ENCODE data around the gene SERPING1.

Gene SERPING1

GRCh38 chr11:57568330-57568766 is 29.1 kb upstream of the SERPING1 start:
- H3K4me3 Mint-ChIP-seq, result peak overlapping the region; percentile 95
- DNase-seq (ENCODE audit: low spot score in 2 of 2), result peak; percentile 83 to 93
- no peaks in the 10 kb centered on the region for H3K9me3 Mint-ChIP-seq
- peak; percentile 6 for ATAC-seq (replicated peaks; ENCODE audit: extremely low read depth, poor library complexity, severe bottlenecking)
- H3K27me3 Mint-ChIP-seq, result no peaks in the 10 kb centered on the region
- H3K27ac Mint-ChIP-seq (ENCODE audit: low read depth), result peak overlapping the region; percentile 96
- peaks cover 15% of the 10 kb centered on the region for H3K36me3 Mint-ChIP-seq (ENCODE audit: insufficient read depth)
- H3K4me1 Mint-ChIP-seq, result peaks cover 47% of the 10 kb centered on the region

GRCh38 chr11:57571606-57572005 is 25.9 kb upstream of the SERPING1 start:
- no peak for ATAC-seq (replicated peaks; ENCODE audit: extremely low read depth, poor library complexity, severe bottlenecking)
- H3K27ac Mint-ChIP-seq (ENCODE audit: low read depth), result no peak overlapping the region
- H3K4me3 Mint-ChIP-seq, result no peak overlapping the region
- H3K4me1 Mint-ChIP-seq, result peaks cover 20% of the 10 kb centered on the region
- H3K9me3 Mint-ChIP-seq, result no peaks in the 10 kb centered on the region
- peaks cover 10% of the 10 kb centered on the region for H3K36me3 Mint-ChIP-seq (ENCODE audit: insufficient read depth)
- no peak for DNase-seq (ENCODE audit: low spot score in 2 of 2)
- peaks cover 8% of the 10 kb centered on the region for H3K27me3 Mint-ChIP-seq

GRCh38 chr11:57574061-57574460 is 23.4 kb upstream of the SERPING1 start:
- DNase-seq (ENCODE audit: low spot score in 2 of 2) (no peak), ATAC-seq (replicated peaks; ENCODE audit: extremely low read depth, poor library complexity, severe bottlenecking) (no peak)
- Mint-ChIP-seq H3K4me1 (peaks cover 5% of the 10 kb centered on the region), H3K27me3 (peaks cover 15% of the 10 kb centered on the region), H3K4me3 (no peak overlapping the region), H3K36me3 (ENCODE audit: insufficient read depth) (no peaks in the 10 kb centered on the region), H3K27ac (ENCODE audit: low read depth) (no peak overlapping the region), H3K9me3 (no peaks in the 10 kb centered on the region)

- no peak overlapping the region for H3K4me3 Mint-ChIP-seq
- no peaks in the 10 kb centered on the region for H3K4me1 Mint-ChIP-seq
- no peaks in the 10 kb centered on the region for H3K9me3 Mint-ChIP-seq
- ATAC-seq (replicated peaks; ENCODE audit: extremely low read depth, poor library complexity, severe bottlenecking) (no peak), DNase-seq (ENCODE audit: low spot score in 2 of 2) (no peak)
- no peaks in the 10 kb centered on the region for H3K36me3 Mint-ChIP-seq (ENCODE audit: insufficient read depth)
- no peaks in the 10 kb centered on the region for H3K27me3 Mint-ChIP-seq
- H3K27ac Mint-ChIP-seq (ENCODE audit: low read depth), result no peak overlapping the region
These were observed 13.1 kb upstream of the SERPING1 start for GRCh38 chr11:57584341-57584740.

- H3K27me3 Mint-ChIP-seq, result no peaks in the 10 kb centered on the region
- no peak overlapping the region for H3K4me3 Mint-ChIP-seq
- H3K36me3 Mint-ChIP-seq (ENCODE audit: insufficient read depth), result no peaks in the 10 kb centered on the region
- H3K4me1 Mint-ChIP-seq, result no peaks in the 10 kb centered on the region
- H3K9me3 Mint-ChIP-seq, result no peaks in the 10 kb centered on the region
- ATAC-seq (replicated peaks; ENCODE audit: extremely low read depth, poor library complexity, severe bottlenecking), result no peak
- H3K27ac Mint-ChIP-seq (ENCODE audit: low read depth), result no peak overlapping the region
- DNase-seq (ENCODE audit: low spot score in 2 of 2), result no peak
These were observed 12.2 kb upstream of the SERPING1 start for GRCh38 chr11:57585301-57585700.

GRCh38 chr11:57586711-57587245 is 10.7 kb upstream of the SERPING1 start:
- Mint-ChIP-seq H3K27me3 (peaks cover 12% of the 10 kb centered on the region), H3K4me1 (no peaks in the 10 kb centered on the region), H3K9me3 (no peaks in the 10 kb centered on the region), H3K27ac (ENCODE audit: low read depth) (no peak overlapping the region), H3K36me3 (ENCODE audit: insufficient read depth) (no peaks in the 10 kb centered on the region), H3K4me3 (no peak overlapping the region)
- no peak for ATAC-seq (replicated peaks; ENCODE audit: extremely low read depth, poor library complexity, severe bottlenecking)
- DNase-seq (ENCODE audit: low spot score in 2 of 2), result no peak

- H3K36me3 Mint-ChIP-seq (ENCODE audit: insufficient read depth), result no peaks in the 10 kb centered on the region
- no peak overlapping the region for H3K4me3 Mint-ChIP-seq
- H3K9me3 Mint-ChIP-seq, result no peaks in the 10 kb centered on the region
- no peak for ATAC-seq (replicated peaks; ENCODE audit: extremely low read depth, poor library complexity, severe bottlenecking)
- no peak for DNase-seq (ENCODE audit: low spot score in 2 of 2)
- no peaks in the 10 kb centered on the region for H3K4me1 Mint-ChIP-seq
- no peak overlapping the region for H3K27ac Mint-ChIP-seq (ENCODE audit: low read depth)
- H3K27me3 Mint-ChIP-seq, result peaks cover 23% of the 10 kb centered on the region
These were observed 9.3 kb upstream of the SERPING1 start for GRCh38 chr11:57588046-57588710.

GRCh38 chr11:57596266-57596885 is 1.1 kb upstream of the SERPING1 start:
- Mint-ChIP-seq H3K27ac (ENCODE audit: low read depth) (no peak overlapping the region), H3K36me3 (ENCODE audit: insufficient read depth) (no peaks in the 10 kb centered on the region), H3K27me3 (peaks cover 85% of the 10 kb centered on the region), H3K4me1 (no peaks in the 10 kb centered on the region), H3K4me3 (no peak overlapping the region), H3K9me3 (no peaks in the 10 kb centered on the region)
- ATAC-seq (replicated peaks; ENCODE audit: extremely low read depth, poor library complexity, severe bottlenecking) (no peak), DNase-seq (ENCODE audit: low spot score in 2 of 2) (no peak)

- Mint-ChIP-seq H3K9me3 (no peaks in the 10 kb centered on the region), H3K27ac (ENCODE audit: low read depth) (no peak overlapping the region), H3K36me3 (ENCODE audit: insufficient read depth) (no peaks in the 10 kb centered on the region), H3K4me3 (no peak overlapping the region), H3K4me1 (no peaks in the 10 kb centered on the region), H3K27me3 (peaks cover 70% of the 10 kb centered on the region)
- no peak for DNase-seq (ENCODE audit: low spot score in 2 of 2)
- no peak for ATAC-seq (replicated peaks; ENCODE audit: extremely low read depth, poor library complexity, severe bottlenecking)
These were observed 688 bp downstream of the SERPING1 start for GRCh38 chr11:57597916-57598830.

GRCh38 chr11:57598831-57599155 is 1.3 kb downstream of the SERPING1 start:
- Mint-ChIP-seq H3K9me3 (no peaks in the 10 kb centered on the region), H3K4me1 (no peaks in the 10 kb centered on the region), H3K4me3 (no peak overlapping the region), H3K36me3 (ENCODE audit: insufficient read depth) (no peaks in the 10 kb centered on the region), H3K27ac (ENCODE audit: low read depth) (no peak overlapping the region), H3K27me3 (peaks cover 69% of the 10 kb centered on the region)
- ATAC-seq (replicated peaks; ENCODE audit: extremely low read depth, poor library complexity, severe bottlenecking) (no peak), DNase-seq (ENCODE audit: low spot score in 2 of 2) (no peak)

- Mint-ChIP-seq H3K4me1 (no peaks in the 10 kb centered on the region), H3K9me3 (no peaks in the 10 kb centered on the region), H3K36me3 (ENCODE audit: insufficient read depth) (no peaks in the 10 kb centered on the region), H3K27ac (ENCODE audit: low read depth) (no peak overlapping the region), H3K27me3 (peaks cover 63% of the 10 kb centered on the region), H3K4me3 (no peak overlapping the region)
- DNase-seq (ENCODE audit: low spot score in 2 of 2) (no peak), ATAC-seq (replicated peaks; ENCODE audit: extremely low read depth, poor library complexity, severe bottlenecking) (no peak)
These were observed 1.9 kb downstream of the SERPING1 start for GRCh38 chr11:57599381-57599780.

GRCh38 chr11:57601297-57601696 is 3.8 kb downstream of the SERPING1 start:
- H3K4me1 Mint-ChIP-seq, result no peaks in the 10 kb centered on the region
- H3K27ac Mint-ChIP-seq (ENCODE audit: low read depth), result no peak overlapping the region
- DNase-seq (ENCODE audit: low spot score in 2 of 2), result no peak
- no peak overlapping the region for H3K4me3 Mint-ChIP-seq
- no peaks in the 10 kb centered on the region for H3K9me3 Mint-ChIP-seq
- no peak for ATAC-seq (replicated peaks; ENCODE audit: extremely low read depth, poor library complexity, severe bottlenecking)
- peaks cover 53% of the 10 kb centered on the region for H3K27me3 Mint-ChIP-seq
- no peaks in the 10 kb centered on the region for H3K36me3 Mint-ChIP-seq (ENCODE audit: insufficient read depth)
